Parathyroid adenoma (tissue), 2 donors: ENCODE measurements around the gene GJB4.

ENCODE experiments used
- H2AFZ ChIP-seq: fragments of 300-600 bp; sonication (generic); one replicate; pipeline ENCODE4 v1.7.0; 2017; ENCODE audit warnings: antibody characterized with exemption, mild to moderate bottlenecking
- H3K27ac ChIP-seq: fragments of 300-600 bp; sonication (generic); one replicate; pipeline ENCODE4 v1.7.0; 2017
- H3K27me3 ChIP-seq: fragments of 300-600 bp; sonication (generic); one replicate; pipeline ENCODE4 v1.7.0; 2017; ENCODE audit warnings: low read length; ENCODE audit not compliant: control insufficient read depth, insufficient read depth
- H3K36me3 ChIP-seq: fragments of 300-600 bp; sonication (generic); one replicate; pipeline ENCODE4 v1.7.0; 2017; ENCODE audit warnings: low read length; ENCODE audit not compliant: control insufficient read depth, insufficient read depth
- H3K4me1 ChIP-seq: fragments of 300-600 bp; sonication (generic); one replicate; pipeline ENCODE4 v1.7.0; 2017; ENCODE audit warnings: control low read depth
- H3K4me2 ChIP-seq: fragments of 300-600 bp; sonication (generic); one replicate; pipeline ENCODE4 v1.7.0; 2017; ENCODE audit warnings: low read length
- H3K4me3 ChIP-seq: fragments of 300-600 bp; sonication (generic); one replicate; pipeline ENCODE4 v1.7.0; 2017; ENCODE audit warnings: low read depth, low read length
- H3K79me2 ChIP-seq: fragments of 300-600 bp; sonication (generic); one replicate; pipeline ENCODE4 v1.7.0; 2017; ENCODE audit warnings: control low read depth
- H3K9ac ChIP-seq: fragments of 300-600 bp; sonication (generic); one replicate; pipeline ENCODE4 v1.7.0; 2017; ENCODE audit warnings: mild to moderate bottlenecking
- H3K9me3 ChIP-seq: fragments of 300-600 bp; sonication (generic); one replicate; pipeline ENCODE4 v1.7.0; 2017; ENCODE audit warnings: low read length; ENCODE audit not compliant: control insufficient read depth
- CTCF ChIP-seq: fragments of 300-600 bp; sonication (generic); IDR thresholded peaks from one replicate; pipeline ENCODE4 v1.7.0; 2017; ENCODE audit warnings: antibody characterized with exemption, mild to moderate bottlenecking
- donor health status: primary hyperparathyroidism.

The GJB4 gene

GRCh38 chr1:34759503-34760357 is at the start of gene GJB4:
TSS of gene GJB4 (plus strand) at chr1:34759740. CDS start at chr1:34761255, 1,515 bp downstream.
- Histone ChIP-seq H3K4me2 (no peak within 1 kb of the TSS), H3K79me2 (no peaks in the 10 kb centered on the region), H2AFZ (no peak within 1 kb of the TSS), H3K27me3 (no peaks in the 10 kb centered on the region), H3K4me3 (no peak within 1 kb of the TSS), H3K4me1 (no peaks in the 10 kb centered on the region), H3K36me3 (no peaks in the 10 kb centered on the region), H3K9me3 (no peaks in the 10 kb centered on the region), H3K27ac (no peak within 1 kb of the TSS), H3K9ac (no peak within 1 kb of the TSS)
- TF ChIP-seq CTCF: no peak

GRCh38 chr1:34710812-34711211 is 48.7 kb upstream of the GJB4 start:
- Histone ChIP-seq H3K9ac (no peak overlapping the region), H3K9me3 (no peaks in the 10 kb centered on the region), H2AFZ (no peak overlapping the region), H3K4me3 (no peak overlapping the region), H3K79me2 (no peaks in the 10 kb centered on the region), H3K27ac (no peak overlapping the region), H3K4me2 (no peak overlapping the region), H3K4me1 (no peaks in the 10 kb centered on the region), H3K27me3 (no peaks in the 10 kb centered on the region), H3K36me3 (no peaks in the 10 kb centered on the region)
- TF ChIP-seq CTCF: no peak

GRCh38 chr1:34711485-34711884 is 48.1 kb upstream of the GJB4 start:
- Histone ChIP-seq H3K9me3 (no peaks in the 10 kb centered on the region), H3K27me3 (no peaks in the 10 kb centered on the region), H3K27ac (no peak overlapping the region), H3K79me2 (no peaks in the 10 kb centered on the region), H3K4me1 (no peaks in the 10 kb centered on the region), H2AFZ (no peak overlapping the region), H3K4me2 (no peak overlapping the region), H3K4me3 (no peak overlapping the region), H3K9ac (no peak overlapping the region), H3K36me3 (no peaks in the 10 kb centered on the region)
- no peak for TF ChIP-seq CTCF

- H3K9ac ChIP-seq: no peak overlapping the region
- H3K79me2 ChIP-seq: no peaks in the 10 kb centered on the region
- no peaks in the 10 kb centered on the region for H3K9me3 ChIP-seq
- no peak overlapping the region for H3K4me3 ChIP-seq
- no peak overlapping the region for H2AFZ ChIP-seq
- no peaks in the 10 kb centered on the region for H3K4me1 ChIP-seq
- no peaks in the 10 kb centered on the region for H3K27me3 ChIP-seq
- H3K4me2 ChIP-seq: no peak overlapping the region
- TF ChIP-seq CTCF: no peak
- no peaks in the 10 kb centered on the region for H3K36me3 ChIP-seq
- H3K27ac ChIP-seq: no peak overlapping the region
Observed at GRCh38 chr1:34712007-34712688, 47.4 kb upstream of the GJB4 start.
